Measurements from ENCODE around the gene TACR1. TPM values are rescaled to one million over a fixed set of nuclear protein-coding genes. Genes with fewer than 3 reads are reported as not detected.

Gene TACR1
- total and polyA plus RNA-seq, 8 donors = 0.14 to 3.5 (median 0.49) TPM; not detected in 4

DNA sequence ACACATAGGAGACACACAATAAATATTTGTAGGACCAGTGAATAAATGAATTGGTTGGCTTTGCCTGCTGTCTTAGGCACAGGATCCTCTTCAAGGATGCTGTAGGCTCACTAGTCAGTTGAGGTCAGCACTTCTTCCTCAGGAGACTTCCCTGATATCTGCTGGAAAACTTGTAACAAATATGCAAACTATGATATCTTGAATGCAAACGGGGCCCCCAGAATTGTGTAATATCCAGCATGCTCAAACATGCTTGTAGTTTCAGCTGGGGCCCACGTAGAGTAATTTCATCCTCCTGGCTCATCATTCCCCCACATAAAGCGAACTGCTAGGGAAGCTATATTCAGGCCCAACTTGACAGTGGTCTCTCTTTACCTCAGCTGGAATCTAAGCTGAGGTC lies 197.3 kb downstream of the TACR1 start:
- intact Hi-C loops (cut with DNase I; ENCODE audit: low total_unique reads) = no loop called here
- 75 to 83% (median 77%) methylated on average over 3 of the region's 3 CpGs for WGBS, 5 donors

DNA sequence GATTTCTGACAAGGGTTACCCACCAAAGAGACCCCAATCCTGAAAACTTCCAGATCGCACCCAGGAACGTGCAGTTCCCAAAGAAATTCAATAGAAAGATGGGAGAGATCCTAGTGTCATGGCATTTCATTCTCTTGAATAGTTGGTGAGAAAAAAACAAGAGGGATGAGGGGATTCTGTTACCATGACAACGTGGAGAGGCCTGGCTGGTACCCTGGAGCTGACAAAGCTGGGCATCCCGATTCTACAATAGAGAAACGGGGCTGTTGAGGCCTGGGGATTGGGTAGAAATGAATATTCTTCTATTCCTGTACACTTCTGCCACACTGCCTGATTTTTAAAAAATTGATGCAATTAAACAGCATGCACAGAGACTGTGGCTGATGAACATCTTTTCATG lies 199.9 kb downstream of the TACR1 start:
- no peaks in the 10 kb centered on the region for H3K4me1 ChIP-seq
- TF ChIP-seq, protein P1, sequence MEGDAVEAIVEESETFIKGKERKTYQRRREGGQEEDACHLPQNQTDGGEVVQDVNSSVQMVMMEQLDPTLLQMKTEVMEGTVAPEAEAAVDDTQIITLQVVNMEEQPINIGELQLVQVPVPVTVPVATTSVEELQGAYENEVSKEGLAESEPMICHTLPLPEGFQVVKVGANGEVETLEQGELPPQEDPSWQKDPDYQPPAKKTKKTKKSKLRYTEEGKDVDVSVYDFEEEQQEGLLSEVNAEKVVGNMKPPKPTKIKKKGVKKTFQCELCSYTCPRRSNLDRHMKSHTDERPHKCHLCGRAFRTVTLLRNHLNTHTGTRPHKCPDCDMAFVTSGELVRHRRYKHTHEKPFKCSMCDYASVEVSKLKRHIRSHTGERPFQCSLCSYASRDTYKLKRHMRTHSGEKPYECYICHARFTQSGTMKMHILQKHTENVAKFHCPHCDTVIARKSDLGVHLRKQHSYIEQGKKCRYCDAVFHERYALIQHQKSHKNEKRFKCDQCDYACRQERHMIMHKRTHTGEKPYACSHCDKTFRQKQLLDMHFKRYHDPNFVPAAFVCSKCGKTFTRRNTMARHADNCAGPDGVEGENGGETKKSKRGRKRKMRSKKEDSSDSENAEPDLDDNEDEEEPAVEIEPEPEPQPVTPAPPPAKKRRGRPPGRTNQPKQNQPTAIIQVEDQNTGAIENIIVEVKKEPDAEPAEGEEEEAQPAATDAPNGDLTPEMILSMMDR (IDR thresholded peaks at IDR 0.05) = no peak
- no peak for TF ChIP-seq POLR2A (IDR thresholded peaks at IDR 0.05)
- no peak for TF ChIP-seq EP300 (IDR thresholded peaks at IDR 0.05)
- TF ChIP-seq POLR2AphosphoS5 (IDR thresholded peaks at IDR 0.05) = no peak
- intact Hi-C loops (cut with DNase I; ENCODE audit: low total_unique reads) = no loop called here
- no peaks in the 10 kb centered on the region for H3K27me3 ChIP-seq
- no peak overlapping the region for H3K4me3 ChIP-seq
- WGBS, 5 donors = 84 to 94% (median 93%) methylated on average over 5 of the region's 5 CpGs
- DNase-seq = no peak
- H3K36me3 ChIP-seq = peaks cover 0 to 3% (median 1%) of the 10 kb centered on the region in 4 donors
- no peak overlapping the region for H3K27ac ChIP-seq
- no peaks in the 10 kb centered on the region for H3K9me3 ChIP-seq

More for the DNA sequence above, 197.3 kb downstream of the TACR1 start:
- no peak overlapping the region for H3K4me3 ChIP-seq
- no peaks in the 10 kb centered on the region for H3K9me3 ChIP-seq
- DNase-seq = no peak
- no peaks in the 10 kb centered on the region for H3K27me3 ChIP-seq
- H3K36me3 ChIP-seq = peaks cover 0 to 3% (median 1%) of the 10 kb centered on the region in 4 donors
- H3K27ac ChIP-seq = no peak overlapping the region
- no peaks in the 10 kb centered on the region for H3K4me1 ChIP-seq
- TF ChIP-seq, protein P1 (IDR thresholded peaks at IDR 0.05) = no peak
- TF ChIP-seq POLR2A (IDR thresholded peaks at IDR 0.05) = no peak
- no peak for TF ChIP-seq EP300 (IDR thresholded peaks at IDR 0.05)
- no peak for TF ChIP-seq POLR2AphosphoS5 (IDR thresholded peaks at IDR 0.05)

Small RNA genes lying within 50 kb of the gene (small RNA-seq; reads per million reads assigned to genes)
- gene MIR5000 = 0 to 1.4 (median 0.54) reads per million in 4 donors

Other genes starting within 250 kb of the TACR1 start
- gene POLE4, start 240.9 kb downstream of the TACR1 start, total RNA-seq = 10 to 100 TPM in 3 of 5 donors, 1 to 10 TPM in 2; 6.7 to 43.2 (median 19.6) TPM
- 100 to 1,000 TPM in 1 of 3 donors, 10 to 100 TPM in 2; 59.8 to 112 (median 92.1) TPM for gene POLE4, start 240.9 kb downstream of the TACR1 start, polyA plus RNA-seq